Nephron (organoid): ENCODE measurements around the gene ABLIM2.

Source experiments
- H3K27ac Mint-ChIP-seq, 3 experiments: 2 replicates each; pipeline ENCODE4 v1.8.0; 2020; ENCODE audit warnings: mixed read lengths in 3 of 3, mild to moderate bottlenecking in 2 of 3, moderate library complexity in 1 of 3
- H3K27me3 Mint-ChIP-seq: 2 replicates; pipeline ENCODE4 v1.8.0; 2021; ENCODE audit warnings: low read depth, mild to moderate bottlenecking, moderate library complexity, mixed read lengths
- H3K36me3 Mint-ChIP-seq: 2 replicates; pipeline ENCODE4 v1.8.0; 2020; ENCODE audit warnings: low read depth, mixed read lengths
- H3K4me1 Mint-ChIP-seq: 2 replicates; pipeline ENCODE4 v1.8.0; 2020; ENCODE audit warnings: mixed read lengths
- H3K4me3 Mint-ChIP-seq, 3 experiments: 2 replicates each; pipeline ENCODE4 v1.8.0; 2020; ENCODE audit warnings: mild to moderate bottlenecking in 3 of 3, mixed read lengths in 3 of 3, moderate library complexity in 2 of 3
- H3K9me3 Mint-ChIP-seq: 2 replicates; pipeline ENCODE4 v1.8.0; 2020; ENCODE audit warnings: mixed read lengths
- TF ChIP-seq, protein P1 (sequence below), 3 experiments: fragments of 200-600 bp; sonication (generic); IDR thresholded peaks; one replicate each; pipeline ENCODE4 v1.5.0; 2021; ENCODE audit warnings: antibody characterized with exemption in 3 of 3; ENCODE audit not compliant: unreplicated experiment in 3 of 3

The ABLIM2 gene

DNA sequence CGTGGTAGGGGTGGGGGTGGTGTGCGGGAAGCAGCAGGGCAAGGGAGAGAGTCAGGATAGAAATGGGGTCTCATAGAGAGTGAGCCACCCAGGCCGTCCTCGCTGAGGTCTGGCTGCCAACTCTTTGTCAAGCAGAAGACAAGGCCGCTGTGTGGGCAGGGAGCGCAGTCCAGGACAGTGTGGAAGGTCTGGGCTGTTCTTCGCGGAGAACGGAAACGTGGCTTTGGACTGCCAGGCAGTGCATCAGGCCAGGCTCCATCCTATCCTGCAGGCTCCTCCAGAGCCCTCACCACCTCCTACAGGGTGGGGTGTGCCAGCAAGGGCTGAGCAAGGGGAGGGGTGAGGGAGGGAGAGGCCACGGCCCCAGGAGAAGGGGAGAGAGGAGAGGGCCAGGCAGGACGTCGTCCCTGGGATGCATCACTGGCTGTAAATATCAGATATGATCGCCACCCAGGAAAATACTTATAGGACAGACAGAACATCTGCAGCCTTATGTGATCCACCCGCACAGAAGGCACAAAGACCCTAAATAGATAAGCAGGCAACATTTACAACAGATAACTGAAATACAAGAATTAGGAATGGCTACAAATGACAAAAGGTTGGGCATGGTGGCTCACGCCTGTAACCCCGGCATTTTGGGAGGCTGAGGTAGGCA lies 85.3 kb downstream of the ABLIM2 start:
- Mint-ChIP-seq H3K36me3 (no peaks in the 10 kb centered on the region), H3K4me1 (no peaks in the 10 kb centered on the region), H3K9me3 (no peaks in the 10 kb centered on the region), H3K4me3 (no peak overlapping the region), H3K27me3 (peaks cover 30% of the 10 kb centered on the region), H3K27ac (no peak overlapping the region)
- TF ChIP-seq, protein P1, sequence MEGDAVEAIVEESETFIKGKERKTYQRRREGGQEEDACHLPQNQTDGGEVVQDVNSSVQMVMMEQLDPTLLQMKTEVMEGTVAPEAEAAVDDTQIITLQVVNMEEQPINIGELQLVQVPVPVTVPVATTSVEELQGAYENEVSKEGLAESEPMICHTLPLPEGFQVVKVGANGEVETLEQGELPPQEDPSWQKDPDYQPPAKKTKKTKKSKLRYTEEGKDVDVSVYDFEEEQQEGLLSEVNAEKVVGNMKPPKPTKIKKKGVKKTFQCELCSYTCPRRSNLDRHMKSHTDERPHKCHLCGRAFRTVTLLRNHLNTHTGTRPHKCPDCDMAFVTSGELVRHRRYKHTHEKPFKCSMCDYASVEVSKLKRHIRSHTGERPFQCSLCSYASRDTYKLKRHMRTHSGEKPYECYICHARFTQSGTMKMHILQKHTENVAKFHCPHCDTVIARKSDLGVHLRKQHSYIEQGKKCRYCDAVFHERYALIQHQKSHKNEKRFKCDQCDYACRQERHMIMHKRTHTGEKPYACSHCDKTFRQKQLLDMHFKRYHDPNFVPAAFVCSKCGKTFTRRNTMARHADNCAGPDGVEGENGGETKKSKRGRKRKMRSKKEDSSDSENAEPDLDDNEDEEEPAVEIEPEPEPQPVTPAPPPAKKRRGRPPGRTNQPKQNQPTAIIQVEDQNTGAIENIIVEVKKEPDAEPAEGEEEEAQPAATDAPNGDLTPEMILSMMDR (IDR thresholded peaks at IDR 0.05; ENCODE audit: unreplicated experiment in 3 of 3), result no peak

DNA sequence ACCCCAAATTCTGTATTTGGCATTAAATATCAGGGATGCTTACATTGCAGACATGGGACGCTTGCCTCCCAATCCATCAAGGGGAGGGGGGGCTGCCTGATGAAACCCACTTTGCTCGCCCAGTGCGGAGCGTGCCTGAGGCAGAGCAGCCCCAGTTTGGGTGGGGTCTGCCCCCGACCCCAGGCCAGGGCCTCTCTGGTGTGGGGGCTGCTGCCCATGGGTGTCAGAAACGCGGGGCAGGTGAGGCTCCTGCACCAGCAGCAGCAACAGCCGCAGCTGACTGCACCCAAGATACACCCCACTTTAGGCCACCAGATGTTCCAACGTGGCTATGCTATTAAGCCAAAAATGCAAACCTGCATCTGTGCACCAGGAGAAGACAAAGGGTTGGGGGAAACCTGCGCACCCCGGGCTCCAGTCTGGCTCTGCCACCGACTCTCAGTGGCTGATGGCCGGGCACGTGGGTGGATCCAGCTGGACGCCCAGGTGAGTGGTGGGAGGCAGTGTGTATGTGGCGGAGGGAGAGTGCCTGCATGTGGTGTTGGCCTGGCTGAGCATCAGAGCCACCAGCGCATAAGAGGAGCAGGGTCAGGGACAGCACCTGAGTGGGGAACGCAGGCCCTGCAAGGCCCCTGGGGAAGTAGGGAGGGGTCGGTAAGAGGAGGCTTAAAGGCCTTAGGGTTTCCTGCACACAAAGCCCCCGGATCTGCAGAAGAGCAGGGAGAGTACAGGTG lies 86.2 kb downstream of the ABLIM2 start:
- Mint-ChIP-seq H3K9me3 (no peaks in the 10 kb centered on the region), H3K4me1 (no peaks in the 10 kb centered on the region), H3K36me3 (no peaks in the 10 kb centered on the region), H3K4me3 (no peak overlapping the region), H3K27ac (no peak overlapping the region), H3K27me3 (peaks cover 30% of the 10 kb centered on the region)
- TF ChIP-seq, protein P1 (IDR thresholded peaks at IDR 0.05; ENCODE audit: unreplicated experiment in 3 of 3), result no peak

DNA sequence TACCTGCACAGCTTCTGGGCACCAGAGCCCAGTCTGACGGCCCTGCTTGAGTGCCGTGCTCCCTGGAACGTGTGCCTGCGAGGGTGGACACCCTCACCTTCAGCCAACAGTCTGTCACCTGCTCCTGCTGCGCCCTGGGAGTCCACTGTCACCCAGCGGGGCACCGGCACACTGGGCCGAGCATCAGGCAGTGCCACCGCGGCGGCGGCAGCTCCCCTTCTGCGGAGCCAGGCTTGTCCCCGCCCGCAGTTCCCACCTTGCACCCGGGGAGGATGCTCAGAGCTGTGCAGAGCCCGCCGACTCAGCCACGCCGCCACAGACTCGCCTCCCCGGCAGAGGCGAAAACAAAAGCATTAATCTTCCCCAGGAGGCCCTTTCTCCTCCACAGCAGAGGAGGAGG lies 86.8 kb downstream of the ABLIM2 start:
- H3K9me3 Mint-ChIP-seq, result no peaks in the 10 kb centered on the region
- no peak overlapping the region for H3K4me3 Mint-ChIP-seq
- TF ChIP-seq, protein P1 (IDR thresholded peaks at IDR 0.05; ENCODE audit: unreplicated experiment in 3 of 3), result no peak
- H3K27ac Mint-ChIP-seq, result no peak overlapping the region
- no peaks in the 10 kb centered on the region for H3K4me1 Mint-ChIP-seq
- peaks cover 30% of the 10 kb centered on the region for H3K27me3 Mint-ChIP-seq
- no peaks in the 10 kb centered on the region for H3K36me3 Mint-ChIP-seq

DNA sequence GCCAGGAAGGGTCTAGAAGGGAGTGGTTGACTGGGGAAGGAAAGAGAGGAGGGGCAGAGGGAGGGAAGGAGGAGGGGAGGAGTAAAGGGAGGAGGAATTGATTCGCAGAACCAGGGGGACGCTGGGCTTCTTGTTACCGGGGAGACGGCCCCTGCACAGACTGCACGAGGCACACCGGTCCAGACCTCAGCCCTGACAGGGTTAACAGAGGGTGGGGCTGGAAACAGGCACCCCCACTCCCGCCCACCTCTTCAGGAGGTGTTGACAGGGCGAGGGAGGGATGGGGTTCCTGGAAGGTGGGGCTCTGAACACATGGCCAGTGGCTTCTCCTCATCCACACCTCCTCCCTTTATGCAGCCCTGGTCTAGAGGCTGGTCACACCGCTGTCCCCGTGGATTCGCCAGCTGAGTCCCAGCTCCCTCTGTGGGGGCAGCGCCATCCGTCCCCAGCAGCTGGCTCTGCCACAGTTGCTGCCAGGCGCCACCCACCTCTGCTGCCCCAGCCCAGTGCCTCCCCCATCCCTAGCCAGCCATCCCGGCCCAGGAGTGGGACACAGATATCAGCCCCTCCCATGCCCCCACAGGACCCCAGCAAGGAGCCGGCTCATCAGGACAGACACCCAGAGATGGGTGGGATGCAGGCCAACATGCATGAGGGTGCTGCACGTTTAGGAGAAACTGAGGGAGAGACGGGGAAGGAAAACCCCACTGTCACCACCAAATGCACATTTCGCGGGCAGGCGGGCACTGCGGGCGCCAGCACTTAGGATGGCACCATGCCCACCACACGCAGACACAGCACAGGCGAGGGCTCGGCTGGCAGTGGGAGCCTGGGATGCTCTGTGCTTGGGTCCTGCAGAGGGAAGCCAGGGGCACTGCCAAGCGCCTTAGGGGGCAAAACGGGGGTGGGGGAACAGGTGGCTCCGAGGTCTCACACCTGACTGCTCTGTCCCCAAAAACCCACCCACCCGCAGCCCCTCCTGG lies 87.6 kb downstream of the ABLIM2 start:
- TF ChIP-seq, protein P1 (IDR thresholded peaks at IDR 0.05; ENCODE audit: unreplicated experiment in 3 of 3), result no peak
- Mint-ChIP-seq H3K27me3 (peaks cover 30% of the 10 kb centered on the region), H3K36me3 (no peaks in the 10 kb centered on the region), H3K27ac (no peak overlapping the region), H3K4me1 (no peaks in the 10 kb centered on the region), H3K4me3 (no peak overlapping the region), H3K9me3 (no peaks in the 10 kb centered on the region)

DNA sequence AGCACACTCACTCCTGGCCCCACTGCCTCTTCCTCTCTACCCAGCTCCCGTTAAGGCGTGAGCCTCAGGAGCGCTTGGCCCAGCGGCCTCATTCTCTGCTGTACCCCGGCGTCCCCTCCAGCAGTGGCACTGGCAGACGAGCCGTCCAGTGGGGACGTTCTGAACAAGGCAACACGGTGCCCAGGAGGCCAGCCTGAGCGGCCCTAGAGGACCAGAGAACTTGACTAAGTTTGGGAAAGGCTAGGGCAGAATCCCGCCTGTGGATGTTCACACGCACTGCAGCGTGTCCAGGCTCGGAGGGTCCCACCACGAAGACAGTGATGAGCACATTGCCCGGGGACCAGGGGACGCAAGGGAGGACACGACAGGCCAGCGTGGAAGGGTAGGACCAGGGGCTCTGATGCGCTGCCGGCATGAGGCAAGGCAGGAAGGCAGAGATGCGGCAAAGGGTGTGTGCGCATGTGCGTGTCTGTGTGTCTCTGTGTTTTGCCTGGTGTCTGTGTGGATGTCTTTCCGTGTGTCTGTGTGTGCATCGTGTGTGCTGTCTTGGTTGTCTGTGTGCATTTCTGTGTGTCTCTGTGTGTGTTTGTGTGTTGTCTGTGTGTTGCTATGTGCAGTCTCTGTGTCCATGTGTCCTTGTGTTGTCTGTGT lies 89.4 kb downstream of the ABLIM2 start:
- H3K4me3 Mint-ChIP-seq, result no peak overlapping the region
- peaks cover 28% of the 10 kb centered on the region for H3K27me3 Mint-ChIP-seq
- peaks cover 5% of the 10 kb centered on the region for H3K36me3 Mint-ChIP-seq
- H3K9me3 Mint-ChIP-seq, result peaks cover 6% of the 10 kb centered on the region
- TF ChIP-seq, protein P1 (IDR thresholded peaks at IDR 0.05; ENCODE audit: unreplicated experiment in 3 of 3), result no peak
- H3K27ac Mint-ChIP-seq, result no peak overlapping the region
- H3K4me1 Mint-ChIP-seq, result no peaks in the 10 kb centered on the region
